ENCODE measurements around the gene SYAP1.
A peak's percentile ranks its signal among the peaks of the same experiment; 100 is the strongest.

Gene SYAP1

DNA sequence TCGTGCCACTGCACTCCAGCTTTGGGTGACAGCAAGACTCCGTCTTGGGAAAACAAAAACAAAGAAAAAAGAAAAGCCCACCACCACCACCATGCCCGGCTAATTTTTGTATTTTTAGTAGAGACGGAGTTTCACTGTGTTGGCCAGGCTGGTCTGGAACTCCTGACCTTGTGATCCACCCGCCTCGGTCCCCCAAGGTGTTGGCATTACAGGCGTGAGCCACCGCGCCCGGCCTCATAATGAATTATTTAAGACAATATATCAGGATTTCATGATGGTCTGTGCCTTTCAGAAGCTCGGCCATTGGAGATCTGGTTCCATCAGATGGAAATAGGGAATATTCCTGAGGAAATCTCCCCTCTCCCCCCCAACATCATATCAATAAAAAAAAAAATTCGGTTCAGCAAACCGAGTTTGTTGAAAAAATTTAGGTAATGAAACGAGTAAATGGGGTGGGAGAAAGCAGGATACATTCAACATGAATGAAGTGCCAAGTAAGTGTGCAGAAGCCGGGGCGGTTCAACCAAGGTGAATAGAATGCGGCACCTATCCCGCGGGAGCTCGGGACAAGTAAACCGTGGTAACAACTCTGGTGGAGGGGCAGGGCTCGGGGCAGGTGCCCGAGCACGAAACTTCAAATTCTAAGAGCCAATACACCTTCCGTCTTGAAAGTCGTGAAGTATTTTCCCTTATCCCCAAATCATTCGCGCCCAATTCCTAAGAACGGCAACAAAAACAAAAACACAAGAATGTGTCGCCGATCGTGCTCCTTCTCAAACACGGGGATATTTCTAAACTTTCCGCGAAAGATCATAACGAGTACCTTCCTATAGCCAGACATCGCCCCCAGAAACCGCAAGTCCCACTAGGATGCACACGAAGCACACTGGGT lies 66.1 kb downstream of the SYAP1 start:
- TF ChIP-seq SPI1 (IDR thresholded peaks at IDR 0.05; ENCODE audit: low read depth, low read length) (no peak), POLR2A (IDR thresholded peaks at IDR 0.05; ENCODE audit: low read depth, low read length) (no peak), PAX5 (IDR thresholded peaks at IDR 0.05; ENCODE audit: insufficient read depth, low read length, severe bottlenecking) (no peak), POU2F2 (IDR thresholded peaks at IDR 0.05; ENCODE audit: low read depth, low read length) (no peak), TAF1 (IDR thresholded peaks at IDR 0.05; ENCODE audit: low read depth, low read length) (no peak), POLR2AphosphoS5 (IDR thresholded peaks at IDR 0.05; ENCODE audit: low read depth, low read length) (no peak)
- no peak for DNase-seq (ENCODE audit: insufficient read length, low spot score)
- no peak for FAIRE-seq

DNA sequence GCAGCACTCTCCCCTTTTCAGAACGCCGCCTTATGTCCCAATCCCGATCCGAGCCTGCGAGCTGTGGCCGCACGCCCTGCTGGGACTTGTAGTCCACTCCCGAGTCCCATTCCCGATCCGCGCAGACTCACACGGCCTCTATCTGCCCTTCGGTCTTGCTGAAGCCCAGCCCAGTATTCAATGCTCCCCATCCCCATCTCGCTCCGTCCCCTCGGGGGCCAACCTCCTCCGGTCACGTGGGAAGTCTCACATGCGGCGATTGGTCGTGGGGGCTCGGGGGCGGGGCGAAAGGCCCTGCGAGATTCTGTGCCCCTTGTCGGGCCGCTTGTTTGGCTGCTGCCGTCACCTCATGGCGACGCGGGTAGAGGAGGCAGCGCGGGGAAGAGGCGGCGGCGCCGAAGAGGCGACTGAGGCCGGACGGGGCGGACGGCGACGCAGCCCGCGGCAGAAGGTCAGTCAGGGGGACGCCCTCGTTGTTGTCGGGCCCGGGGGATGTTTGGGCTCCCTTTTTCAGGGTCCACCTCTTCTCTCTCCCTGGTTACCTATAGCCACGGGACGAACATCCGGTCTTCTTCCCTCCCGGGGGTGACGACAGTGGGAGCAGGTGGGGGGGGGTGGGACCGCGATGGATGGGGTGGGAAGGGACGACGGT lies 66.9 kb downstream of the SYAP1 start, which contains the start of gene TXLNG:
Gene TXLNG (plus strand): TSS at position 328 of the 652 bp plus-strand sequence. CDS start 22 bp downstream, at position 350.
- TF ChIP-seq TAF1 (IDR thresholded peaks at IDR 0.05; ENCODE audit: low read depth, low read length) (peak; percentile 66; the same call in 1 of the 2 replicates), POLR2A (IDR thresholded peaks at IDR 0.05; ENCODE audit: low read depth, low read length) (peak; percentile 67; the same call in 1 of the 2 replicates), PAX5 (IDR thresholded peaks at IDR 0.05; ENCODE audit: insufficient read depth, low read length, severe bottlenecking) (no peak), POLR2AphosphoS5 (IDR thresholded peaks at IDR 0.05; ENCODE audit: low read depth, low read length) (peak; percentile 54; the same call in 1 of the 2 replicates), SPI1 (IDR thresholded peaks at IDR 0.05; ENCODE audit: low read depth, low read length) (no peak), POU2F2 (IDR thresholded peaks at IDR 0.05; ENCODE audit: low read depth, low read length) (no peak)
- DNase-seq (ENCODE audit: insufficient read length, low spot score) = peak; percentile 72
- FAIRE-seq = peak; percentile 98

- TF ChIP-seq TAF1 (IDR thresholded peaks at IDR 0.05; ENCODE audit: low read depth, low read length) (no peak), POU2F2 (IDR thresholded peaks at IDR 0.05; ENCODE audit: low read depth, low read length) (no peak), SPI1 (IDR thresholded peaks at IDR 0.05; ENCODE audit: low read depth, low read length) (no peak), POLR2AphosphoS5 (IDR thresholded peaks at IDR 0.05; ENCODE audit: low read depth, low read length) (no peak), POLR2A (IDR thresholded peaks at IDR 0.05; ENCODE audit: low read depth, low read length) (no peak), PAX5 (IDR thresholded peaks at IDR 0.05; ENCODE audit: insufficient read depth, low read length, severe bottlenecking) (no peak)
- DNase-seq (ENCODE audit: insufficient read length, low spot score) (peak; percentile 18), FAIRE-seq (peak; percentile 31)
Measured at GRCh38 chrX:16786791-16787735, 67.7 kb downstream of the SYAP1 start.

GRCh38 chrX:16788477-16788876 lies 69.1 kb downstream of the SYAP1 start:
- DNase-seq (ENCODE audit: insufficient read length, low spot score) = no peak
- FAIRE-seq = no peak
- TF ChIP-seq POLR2A (IDR thresholded peaks at IDR 0.05; ENCODE audit: low read depth, low read length) = no peak
- no peak for TF ChIP-seq TAF1 (IDR thresholded peaks at IDR 0.05; ENCODE audit: low read depth, low read length)
- no peak for TF ChIP-seq PAX5 (IDR thresholded peaks at IDR 0.05; ENCODE audit: insufficient read depth, low read length, severe bottlenecking)
- no peak for TF ChIP-seq POLR2AphosphoS5 (IDR thresholded peaks at IDR 0.05; ENCODE audit: low read depth, low read length)

DNA sequence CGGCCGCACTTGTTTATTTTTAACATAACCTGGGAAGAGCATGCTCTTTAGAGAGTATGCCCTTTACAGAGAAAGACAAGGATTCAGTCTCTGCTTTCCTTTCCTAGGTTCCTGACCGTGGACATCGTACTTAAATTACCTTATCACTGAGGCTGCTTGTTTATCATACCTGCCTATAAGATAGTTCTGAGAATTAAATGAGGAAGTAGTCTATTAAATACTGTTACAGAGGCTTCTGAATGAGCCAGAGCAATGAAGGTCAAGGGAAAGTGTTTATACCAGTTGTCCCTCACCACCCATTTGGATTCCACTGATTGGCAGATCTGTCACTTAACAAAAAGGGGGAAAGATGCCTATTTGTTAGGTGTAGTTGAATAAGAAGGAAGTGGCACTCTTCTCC lies 76.9 kb downstream of the SYAP1 start:
- TF ChIP-seq POLR2A (IDR thresholded peaks at IDR 0.05; ENCODE audit: low read depth, low read length) (no peak), TAF1 (IDR thresholded peaks at IDR 0.05; ENCODE audit: low read depth, low read length) (no peak), PAX5 (IDR thresholded peaks at IDR 0.05; ENCODE audit: insufficient read depth, low read length, severe bottlenecking) (no peak), POLR2AphosphoS5 (IDR thresholded peaks at IDR 0.05; ENCODE audit: low read depth, low read length) (no peak), POU2F2 (IDR thresholded peaks at IDR 0.05; ENCODE audit: low read depth, low read length) (no peak), SPI1 (IDR thresholded peaks at IDR 0.05; ENCODE audit: low read depth, low read length) (no peak)
- FAIRE-seq = no peak
- no peak for DNase-seq (ENCODE audit: insufficient read length, low spot score)

DNA sequence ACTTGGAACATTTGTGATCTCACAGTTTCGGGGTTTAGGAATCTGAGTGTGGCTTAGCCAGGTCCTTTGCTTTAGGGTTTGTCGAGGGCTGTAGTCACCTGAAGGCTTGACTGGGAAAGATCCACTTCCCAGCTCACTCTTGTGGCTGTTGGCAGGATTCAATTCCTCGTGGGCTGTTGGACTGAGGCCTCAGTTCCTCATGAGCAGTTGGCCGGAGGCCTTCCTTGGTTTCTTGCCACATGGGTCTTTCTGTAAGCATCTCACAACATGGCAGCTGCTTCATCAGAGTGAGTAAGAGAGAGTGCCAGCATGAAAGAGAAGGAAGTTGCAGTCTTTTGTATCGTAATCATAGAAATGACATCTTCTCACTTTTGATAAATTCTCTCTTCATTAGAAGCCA lies 77.9 kb downstream of the SYAP1 start:
- FAIRE-seq (no peak), DNase-seq (ENCODE audit: insufficient read length, low spot score) (no peak)
- TF ChIP-seq POU2F2 (IDR thresholded peaks at IDR 0.05; ENCODE audit: low read depth, low read length) (no peak), POLR2A (IDR thresholded peaks at IDR 0.05; ENCODE audit: low read depth, low read length) (no peak), POLR2AphosphoS5 (IDR thresholded peaks at IDR 0.05; ENCODE audit: low read depth, low read length) (no peak), TAF1 (IDR thresholded peaks at IDR 0.05; ENCODE audit: low read depth, low read length) (no peak), SPI1 (IDR thresholded peaks at IDR 0.05; ENCODE audit: low read depth, low read length) (no peak), PAX5 (IDR thresholded peaks at IDR 0.05; ENCODE audit: insufficient read depth, low read length, severe bottlenecking) (no peak)

- FAIRE-seq (no peak), DNase-seq (ENCODE audit: insufficient read length, low spot score) (no peak)
- TF ChIP-seq SPI1 (IDR thresholded peaks at IDR 0.05; ENCODE audit: low read depth, low read length) (no peak), TAF1 (IDR thresholded peaks at IDR 0.05; ENCODE audit: low read depth, low read length) (no peak), PAX5 (IDR thresholded peaks at IDR 0.05; ENCODE audit: insufficient read depth, low read length, severe bottlenecking) (no peak), POLR2A (IDR thresholded peaks at IDR 0.05; ENCODE audit: low read depth, low read length) (no peak), POLR2AphosphoS5 (IDR thresholded peaks at IDR 0.05; ENCODE audit: low read depth, low read length) (no peak), POU2F2 (IDR thresholded peaks at IDR 0.05; ENCODE audit: low read depth, low read length) (no peak)
Measured at GRCh38 chrX:16797841-16798240, 78.4 kb downstream of the SYAP1 start.

- peak; percentile 88 for FAIRE-seq
- DNase-seq (ENCODE audit: insufficient read length, low spot score) = no peak
- TF ChIP-seq PAX5 (IDR thresholded peaks at IDR 0.05; ENCODE audit: insufficient read depth, low read length, severe bottlenecking) (peak; percentile 46), POLR2AphosphoS5 (IDR thresholded peaks at IDR 0.05; ENCODE audit: low read depth, low read length) (no peak), POU2F2 (IDR thresholded peaks at IDR 0.05; ENCODE audit: low read depth, low read length) (no peak)
Measured at GRCh38 chrX:16804923-16805464, 85.6 kb downstream of the SYAP1 start.
